Subcutaneous adipose tissue (tissue), 4 donors: Measurements from ENCODE around the gene NEK10. TPM values are rescaled to one million over a fixed set of nuclear protein-coding genes. Genes with fewer than 3 reads are reported as not detected.

Experiments
- CTCF ChIP-seq: fragments of 450-650 bp; IDR thresholded peaks from one replicate; pipeline ENCODE4 v1.5.1; 2016; ENCODE audit warnings: low read depth, mild to moderate bottlenecking, control low read depth, antibody characterized with exemption, moderate library complexity
- total RNA-seq, 4 donors: library from RNA; depleted of rRNA; stranded (reverse); fragments of >200 nt; gene quantifications; one replicate each; pipeline ENCODE4 v1.1.0, GENCODE V29; 2016

Gene NEK10
- total RNA-seq, 4 donors from 2014 or later, result 0.44 to 2.6 (median 1.1) TPM

DNA sequence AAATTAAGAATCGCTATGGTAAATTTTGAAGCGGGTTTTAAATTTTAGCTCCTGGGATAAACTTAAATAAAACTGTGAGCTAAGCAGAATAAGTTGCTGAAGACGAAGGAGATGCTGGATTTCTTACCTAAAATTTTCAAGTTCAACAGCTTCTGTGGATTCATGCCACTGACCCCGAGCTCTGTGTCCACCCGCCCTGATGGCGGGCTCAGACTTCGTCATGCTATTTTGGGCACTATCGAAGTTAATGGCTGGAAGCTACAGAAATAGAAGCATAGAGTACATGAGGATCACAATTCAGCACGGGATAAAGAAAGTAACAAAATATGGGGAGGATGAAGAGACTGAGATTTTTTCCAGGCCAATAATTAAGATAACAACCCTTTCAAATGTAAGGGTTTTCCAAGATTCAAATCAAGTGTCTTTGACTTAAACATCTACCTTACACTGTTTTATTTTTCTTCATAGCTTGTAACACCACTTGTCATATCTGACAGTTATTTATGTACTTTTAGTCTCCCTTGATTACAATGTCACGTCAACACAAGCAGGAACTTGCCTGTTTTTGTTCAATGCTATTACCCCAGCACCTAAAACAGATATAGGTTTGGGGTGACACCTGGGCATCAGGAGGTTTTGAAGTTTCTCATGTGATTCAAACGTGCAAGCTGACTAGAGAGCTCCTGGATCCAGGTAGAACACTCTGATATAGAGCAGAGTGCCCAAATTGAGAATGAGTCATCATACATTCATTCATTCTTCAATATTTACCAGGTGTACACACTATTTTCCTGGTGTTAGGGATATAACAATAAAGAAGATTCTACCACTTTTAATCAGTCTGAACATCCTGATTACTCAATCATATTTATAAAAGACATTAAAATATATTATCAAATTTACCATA is 23.0 kb downstream of the NEK10 start:
- TF ChIP-seq CTCF, result no peak

DNA sequence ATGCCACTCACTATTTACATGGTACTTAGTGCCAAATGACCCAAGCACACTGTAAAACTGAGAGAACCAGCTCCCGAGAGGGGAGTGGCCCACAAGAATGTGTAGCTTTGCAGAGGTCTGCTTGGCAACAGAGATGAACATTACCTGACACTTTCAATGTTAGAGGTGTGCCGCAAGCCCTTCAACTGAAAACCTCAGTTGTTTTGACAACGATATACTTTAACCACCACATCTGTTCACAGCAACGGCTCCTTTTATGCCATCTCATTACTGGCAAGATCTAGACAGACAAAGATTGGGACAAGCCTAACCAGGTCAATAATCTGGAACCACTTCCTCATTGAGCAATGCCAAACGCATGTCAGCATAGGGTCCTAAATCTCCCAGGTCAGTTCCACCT is 23.7 kb downstream of the NEK10 start:
- no peak for TF ChIP-seq CTCF

DNA sequence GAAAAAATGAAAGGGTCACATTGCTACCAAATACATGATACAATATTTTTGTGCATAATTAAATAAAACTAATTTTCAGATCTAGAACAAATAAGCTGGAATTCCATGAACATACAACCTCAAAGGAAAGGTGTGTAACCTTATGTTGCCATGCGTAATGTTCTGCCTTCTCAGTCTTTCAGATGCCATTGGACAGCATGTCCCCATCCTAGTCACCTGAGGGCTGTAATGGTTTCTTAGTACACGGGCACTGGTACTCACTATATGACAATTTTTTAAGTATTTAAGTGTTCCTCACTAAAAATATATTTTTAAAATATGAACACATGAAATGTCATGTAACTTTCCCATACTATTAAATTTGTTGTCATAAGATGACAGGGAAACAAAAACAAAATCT is 24.1 kb downstream of the NEK10 start:
- TF ChIP-seq CTCF, result no peak

- no peak for TF ChIP-seq CTCF
Measured at GRCh38 chr3:27344192-27344591, 25.0 kb downstream of the NEK10 start.

GRCh38 chr3:27342267-27342666 is 26.9 kb downstream of the NEK10 start:
- TF ChIP-seq CTCF, result no peak

GRCh38 chr3:27340534-27340933 is 28.6 kb downstream of the NEK10 start:
- no peak for TF ChIP-seq CTCF

DNA sequence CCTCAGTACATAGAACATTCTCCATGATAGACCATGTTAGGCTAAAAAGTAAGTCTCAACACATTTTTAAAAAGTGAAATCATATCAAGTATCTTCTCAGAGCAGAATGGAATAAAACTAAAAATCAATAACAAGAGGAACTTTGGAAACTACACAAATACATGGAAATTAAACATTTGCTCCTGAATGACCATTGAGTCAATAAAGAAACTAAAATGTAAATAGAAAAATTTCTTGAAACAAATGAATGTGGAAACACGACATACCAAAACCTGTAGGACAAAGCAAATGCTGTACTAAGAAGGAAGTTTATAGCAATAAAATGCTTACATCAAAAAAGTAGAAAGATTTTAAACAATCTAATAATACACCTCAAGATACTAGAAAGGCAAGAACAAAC is 33.6 kb downstream of the NEK10 start:
- TF ChIP-seq CTCF, result no peak
